SK-N-SH treated with all-trans-retinoic acid at 6 μM for 48 hours (cell line): Measurements from ENCODE around the gene SDHAF4.

Source experiments
- ATAC-seq: fragments of 200-7000 bp; cut with Tn5 transposase; 3 replicates; pipeline ENCODE4 v1.9.1; 2020; ENCODE audit warnings: mild to moderate bottlenecking, moderate library complexity
- ARNTL ChIP-seq: fragments of 450-650 bp; formaldehyde crosslinking; IDR thresholded peaks from 2 replicates; pipeline ENCODE4 v1.5.0; 2020; ENCODE audit warnings: low read depth, mild to moderate bottlenecking, moderate library complexity, borderline replicate concordance
- BACH2 ChIP-seq: fragments of 250-450 bp; sonication (Bioruptor Pico); IDR thresholded peaks from 2 replicates; pipeline ENCODE4 v1.9.0; 2021; ENCODE audit warnings: mild to moderate bottlenecking, borderline replicate concordance
- CSDC2 ChIP-seq: fragments of 250-450 bp; sonication (Bioruptor Pico); IDR thresholded peaks from 2 replicates; pipeline ENCODE4 v1.5.0; 2020; ENCODE audit warnings: mild to moderate bottlenecking, moderate library complexity
- CSRNP3 ChIP-seq: fragments of 250-450 bp; sonication (Bioruptor Pico); IDR thresholded peaks from 2 replicates; pipeline ENCODE4 v1.5.1; 2021; ENCODE audit warnings: mild to moderate bottlenecking, moderate library complexity
- ESRRG ChIP-seq: fragments of 250-450 bp; sonication (Bioruptor Pico); IDR thresholded peaks from 2 replicates; pipeline ENCODE4 v1.6.1; 2021; ENCODE audit warnings: mild to moderate bottlenecking
- GLIS3 ChIP-seq: fragments of 250-450 bp; sonication (Bioruptor Pico); IDR thresholded peaks from 2 replicates; pipeline ENCODE4 v1.5.0; 2020; ENCODE audit warnings: mild to moderate bottlenecking, moderate library complexity
- ISL1 ChIP-seq: fragments of 250-450 bp; sonication (Bioruptor Pico); IDR thresholded peaks from 2 replicates; pipeline ENCODE4 v2.1.2; 2022; ENCODE audit warnings: mild to moderate bottlenecking, moderate library complexity
- OSR1 ChIP-seq: fragments of 250-450 bp; sonication (Bioruptor Pico); IDR thresholded peaks from 2 replicates; pipeline ENCODE4 v1.8.0; 2022; ENCODE audit warnings: moderate library complexity, mild to moderate bottlenecking, inconsistent platforms
- PATZ1 ChIP-seq: fragments of 250-450 bp; sonication (Bioruptor Pico); IDR thresholded peaks from 2 replicates; pipeline ENCODE4 v1.8.0; 2020; ENCODE audit warnings: mild to moderate bottlenecking, moderate library complexity, borderline replicate concordance
- POU6F1 ChIP-seq: fragments of 250-450 bp; sonication (Bioruptor Pico); IDR thresholded peaks from 2 replicates; pipeline ENCODE4 v1.8.0; 2021; ENCODE audit warnings: low read depth, mild to moderate bottlenecking, moderate library complexity, borderline replicate concordance
- PPARA ChIP-seq: fragments of 250-450 bp; sonication (Bioruptor Pico); IDR thresholded peaks from 2 replicates; pipeline ENCODE4 v1.5.0; 2020; ENCODE audit warnings: mild to moderate bottlenecking, borderline replicate concordance
- RARB ChIP-seq: fragments of 250-450 bp; sonication (Bioruptor Pico); IDR thresholded peaks from 2 replicates; pipeline ENCODE4 v1.8.0; 2021; ENCODE audit warnings: mild to moderate bottlenecking, moderate library complexity
- SNAI2 ChIP-seq: fragments of 250-450 bp; sonication (Bioruptor Pico); IDR thresholded peaks from 2 replicates; pipeline ENCODE4 v1.5.0; 2020; ENCODE audit warnings: mild to moderate bottlenecking, moderate library complexity
- TCF4 ChIP-seq: fragments of 250-450 bp; sonication (Bioruptor Pico); IDR thresholded peaks from 2 replicates; pipeline ENCODE4 v1.8.0; 2021; ENCODE audit warnings: mild to moderate bottlenecking, moderate library complexity, borderline replicate concordance
- TOX ChIP-seq: fragments of 250-450 bp; sonication (Bioruptor Pico); IDR thresholded peaks from 2 replicates; pipeline ENCODE4 v1.8.0; 2021; ENCODE audit warnings: mild to moderate bottlenecking, moderate library complexity, borderline replicate concordance
- TSHZ2 ChIP-seq: fragments of 250-450 bp; sonication (Bioruptor Pico); IDR thresholded peaks from 2 replicates; pipeline ENCODE4 v1.5.0; 2020; ENCODE audit warnings: mild to moderate bottlenecking, moderate library complexity
- ZC3H10 ChIP-seq: fragments of 250-450 bp; sonication (Bioruptor Pico); IDR thresholded peaks from 2 replicates; pipeline ENCODE4 v1.5.1; 2021; ENCODE audit warnings: mild to moderate bottlenecking, moderate library complexity
- ZFP3 ChIP-seq: fragments of 250-450 bp; sonication (Bioruptor Pico); IDR thresholded peaks from 2 replicates; pipeline ENCODE4 v1.5.0; 2020; ENCODE audit warnings: mild to moderate bottlenecking, moderate library complexity
- ZFP30 ChIP-seq: fragments of 450-650 bp; formaldehyde crosslinking; IDR thresholded peaks from 2 replicates; pipeline ENCODE4 v1.5.0; 2022; ENCODE audit warnings: mild to moderate bottlenecking, moderate library complexity
- ZNF70 ChIP-seq: fragments of 450-650 bp; formaldehyde crosslinking; IDR thresholded peaks from 2 replicates; pipeline ENCODE4 v1.5.0; 2020; ENCODE audit warnings: mild to moderate bottlenecking, moderate library complexity
- ZNF8 ChIP-seq: fragments of 450-650 bp; formaldehyde crosslinking; IDR thresholded peaks from 2 replicates; pipeline ENCODE4 v1.5.0; 2020; ENCODE audit warnings: mild to moderate bottlenecking, moderate library complexity

SDHAF4 gene

GRCh38 chr6:70627500-70628254, 60.9 kb downstream of the SDHAF4 start:
- ATAC-seq: no peak
- TF ChIP-seq CSDC2 (CRISPR knock-in tag): no peak
- no peak for TF ChIP-seq ZNF8 (CRISPR knock-in tag)
- TF ChIP-seq PPARA (CRISPR knock-in tag): no peak
- TF ChIP-seq OSR1: no peak
- TF ChIP-seq ZC3H10 (CRISPR knock-in tag): no peak
- no peak for TF ChIP-seq ZNF70 (CRISPR knock-in tag)
- TF ChIP-seq BACH2: no peak
- no peak for TF ChIP-seq ZFP30 (CRISPR knock-in tag)
- no peak for TF ChIP-seq PATZ1
- no peak for TF ChIP-seq GLIS3 (CRISPR knock-in tag)
- no peak for TF ChIP-seq ESRRG
- TF ChIP-seq CSRNP3 (CRISPR knock-in tag): no peak
- no peak for TF ChIP-seq TSHZ2 (CRISPR knock-in tag)
- TF ChIP-seq TOX (CRISPR knock-in tag): no peak
- no peak for TF ChIP-seq TCF4 (CRISPR knock-in tag)
- no peak for TF ChIP-seq ZFP3 (CRISPR knock-in tag)
- TF ChIP-seq SNAI2 (CRISPR knock-in tag): no peak
- TF ChIP-seq RARB: no peak
- no peak for TF ChIP-seq POU6F1 (CRISPR knock-in tag)

- no peak for ATAC-seq
- no peak for TF ChIP-seq POU6F1 (CRISPR knock-in tag)
- TF ChIP-seq ZNF8 (CRISPR knock-in tag): no peak
- TF ChIP-seq ZFP30 (CRISPR knock-in tag): no peak
- TF ChIP-seq BACH2: no peak
- no peak for TF ChIP-seq ARNTL (CRISPR knock-in tag)
- no peak for TF ChIP-seq SNAI2 (CRISPR knock-in tag)
- no peak for TF ChIP-seq ZC3H10 (CRISPR knock-in tag)
- TF ChIP-seq CSDC2 (CRISPR knock-in tag): no peak
- TF ChIP-seq, all 23 proteins: peak for 0
Observed at GRCh38 chr6:70629929-70630328, 63.2 kb downstream of the SDHAF4 start.

GRCh38 chr6:70633870-70634269, 67.1 kb downstream of the SDHAF4 start:
- no peak for ATAC-seq
- no peak for TF ChIP-seq BACH2
- no peak for TF ChIP-seq TOX (CRISPR knock-in tag)
- TF ChIP-seq CSDC2 (CRISPR knock-in tag): no peak
- TF ChIP-seq PPARA (CRISPR knock-in tag): no peak
- TF ChIP-seq PATZ1: no peak
- TF ChIP-seq OSR1: no peak
- TF ChIP-seq SNAI2 (CRISPR knock-in tag): no peak
- no peak for TF ChIP-seq TSHZ2 (CRISPR knock-in tag)
- TF ChIP-seq GLIS3 (CRISPR knock-in tag): no peak
- TF ChIP-seq ARNTL (CRISPR knock-in tag): no peak
- no peak for TF ChIP-seq TCF4 (CRISPR knock-in tag)
- TF ChIP-seq RARB: no peak
- no peak for TF ChIP-seq ISL1 (CRISPR knock-in tag)
- no peak for TF ChIP-seq ZFP3 (CRISPR knock-in tag)
